Breast epithelium (tissue), 4 donors: Measurements from ENCODE around the gene AMZ1. TPM values are rescaled to one million over a fixed set of nuclear protein-coding genes. Genes with fewer than 3 reads are reported as not detected.

Source experiments
- DNase-seq, 2 donors: peaks; one replicate each; pipeline ENCODE4 v3.0.0-alpha.2; 2019; ENCODE audit warnings: low spot score in 2 of 2
- H3K27ac ChIP-seq, 2 donors: fragments of 200-600 bp; sonication (generic) in 1 of 2; one replicate each; pipeline ENCODE4 v1.5.1; 2016 to 2019; ENCODE audit warnings: mild to moderate bottlenecking in 1 of 2
- H3K27me3 ChIP-seq, 2 donors: fragments of 200-600 bp; sonication (generic) in 1 of 2; one replicate each; pipeline versions ENCODE4 v1.5.1 to v1.6.0; 2017 to 2019; ENCODE audit warnings: control low read depth in 1 of 2, mild to moderate bottlenecking in 1 of 2
- H3K36me3 ChIP-seq: fragments of 200-600 bp; one replicate; pipeline ENCODE4 v1.5.1; 2019
- H3K4me1 ChIP-seq, 2 donors: fragments of 200-600 bp; sonication (generic); one replicate each; pipeline ENCODE4 v1.5.1; 2016 to 2019; ENCODE audit warnings: control low read depth in 1 of 2
- H3K4me3 ChIP-seq, 3 donors: fragments of 200-600 bp; sonication (generic); 1 replicate in 2 of 3; 2 replicates in 1 of 3; pipeline ENCODE4 v1.5.1; 2016 to 2019; ENCODE audit warnings: mild to moderate bottlenecking in 3 of 3, moderate library complexity in 2 of 3
- H3K9me3 ChIP-seq, 2 donors: fragments of 200-600 bp; sonication (generic) in 1 of 2; one replicate each; pipeline ENCODE4 v1.5.1; 2016 to 2019; ENCODE audit warnings: control low read depth in 1 of 2
- POLR2A ChIP-seq: fragments of 450-650 bp; IDR thresholded peaks from one replicate; pipeline ENCODE4 v1.6.1; 2016; ENCODE audit warnings: antibody characterized with exemption, mild to moderate bottlenecking, moderate library complexity
- POLR2AphosphoS5 ChIP-seq, 3 donors: sonication (generic); formaldehyde crosslinking; IDR thresholded peaks; one replicate each; pipeline ENCODE4 v1.6.1; 2017; ENCODE audit warnings: antibody characterized with exemption in 3 of 3
- intact Hi-C: fragments of 100-400 bp; cut with DNase I; formaldehyde crosslinking; loops from one replicate; pipeline ENCODE4 v1.15.1; 2023; ENCODE audit warnings: low total_unique reads
- total RNA-seq, 3 donors: library from RNA; depleted of rRNA; stranded (reverse); fragments of >200 nt; gene quantifications; one replicate each; pipeline ENCODE4 v1.1.0, GENCODE V29; 2016
- TF ChIP-seq, protein P1 (sequence below), 3 donors: fragments of 450-650 bp; IDR thresholded peaks; one replicate each; pipeline ENCODE4 v1.5.1; 2016 to 2017; ENCODE audit warnings: antibody characterized with exemption in 3 of 3, mild to moderate bottlenecking in 3 of 3, moderate library complexity in 3 of 3

Gene AMZ1
- total RNA-seq, 3 donors from 2014 or later: 0.16 to 0.88 (median 0.33) TPM

DNA sequence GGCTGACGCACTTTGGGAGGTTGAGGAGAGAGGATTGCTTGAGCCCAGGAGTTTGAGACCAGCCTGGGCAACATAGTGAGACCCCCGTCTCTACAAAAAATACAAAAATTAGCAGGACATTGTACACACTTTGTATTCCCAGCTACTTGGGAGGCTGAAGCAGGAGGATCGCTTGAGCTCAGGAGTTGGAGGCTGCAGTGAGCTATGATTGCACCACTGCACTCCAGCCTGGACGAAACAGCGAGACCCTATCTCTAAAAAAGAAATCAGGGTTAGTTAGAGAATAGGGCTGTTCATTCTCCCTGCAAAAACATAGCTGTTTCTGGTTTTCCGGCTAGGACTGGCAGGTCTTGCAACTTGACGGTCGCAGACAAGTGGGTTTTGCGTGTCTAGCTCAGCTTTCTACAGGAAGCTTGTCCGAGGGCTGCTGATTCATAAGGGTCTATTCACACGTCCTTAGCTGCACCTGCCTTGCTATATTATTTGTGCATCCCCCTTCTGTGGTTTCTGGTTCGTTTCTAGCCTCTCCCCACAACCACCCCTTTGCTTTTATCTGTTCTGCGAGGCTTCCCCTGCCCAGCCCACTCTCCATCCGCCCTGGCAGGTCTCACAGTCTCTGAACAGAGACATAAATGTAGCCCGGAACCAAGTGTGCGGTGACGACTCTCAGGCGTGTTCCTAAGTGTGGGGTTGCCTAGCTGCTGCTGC is 10.7 kb downstream of the AMZ1 start:
- TF ChIP-seq POLR2AphosphoS5 (IDR thresholded peaks at IDR 0.05) (no peak), POLR2A (no peak)
- TF ChIP-seq, protein P1, sequence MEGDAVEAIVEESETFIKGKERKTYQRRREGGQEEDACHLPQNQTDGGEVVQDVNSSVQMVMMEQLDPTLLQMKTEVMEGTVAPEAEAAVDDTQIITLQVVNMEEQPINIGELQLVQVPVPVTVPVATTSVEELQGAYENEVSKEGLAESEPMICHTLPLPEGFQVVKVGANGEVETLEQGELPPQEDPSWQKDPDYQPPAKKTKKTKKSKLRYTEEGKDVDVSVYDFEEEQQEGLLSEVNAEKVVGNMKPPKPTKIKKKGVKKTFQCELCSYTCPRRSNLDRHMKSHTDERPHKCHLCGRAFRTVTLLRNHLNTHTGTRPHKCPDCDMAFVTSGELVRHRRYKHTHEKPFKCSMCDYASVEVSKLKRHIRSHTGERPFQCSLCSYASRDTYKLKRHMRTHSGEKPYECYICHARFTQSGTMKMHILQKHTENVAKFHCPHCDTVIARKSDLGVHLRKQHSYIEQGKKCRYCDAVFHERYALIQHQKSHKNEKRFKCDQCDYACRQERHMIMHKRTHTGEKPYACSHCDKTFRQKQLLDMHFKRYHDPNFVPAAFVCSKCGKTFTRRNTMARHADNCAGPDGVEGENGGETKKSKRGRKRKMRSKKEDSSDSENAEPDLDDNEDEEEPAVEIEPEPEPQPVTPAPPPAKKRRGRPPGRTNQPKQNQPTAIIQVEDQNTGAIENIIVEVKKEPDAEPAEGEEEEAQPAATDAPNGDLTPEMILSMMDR (IDR thresholded peaks at IDR 0.05): no peak
- H3K27me3 ChIP-seq: no peaks in the 10 kb centered on the region
- H3K9me3 ChIP-seq: no peaks in the 10 kb centered on the region
- DNase-seq: no peak
- no peak overlapping the region for H3K27ac ChIP-seq
- intact Hi-C loops: no loop called here
- H3K4me3 ChIP-seq: no peak overlapping the region
- H3K36me3 ChIP-seq: no peaks in the 10 kb centered on the region
- H3K4me1 ChIP-seq: no peaks in the 10 kb centered on the region

DNA sequence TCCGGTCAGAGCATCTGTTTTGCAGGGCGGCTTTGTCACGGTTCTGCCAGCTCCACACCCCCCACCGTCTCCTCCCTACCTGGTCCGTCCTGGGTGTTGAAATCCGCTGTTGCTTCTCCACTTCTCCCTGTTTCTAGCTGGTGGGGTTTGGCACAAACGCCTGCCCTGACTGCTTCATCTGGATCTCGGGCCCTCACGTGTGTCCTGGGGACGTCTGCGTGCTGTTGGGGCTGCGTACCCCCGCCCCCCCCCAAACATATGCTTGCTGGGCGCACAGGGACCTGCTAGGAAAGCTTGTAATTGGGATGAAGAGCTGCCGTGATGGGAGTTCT is 11.3 kb downstream of the AMZ1 start:
- no peaks in the 10 kb centered on the region for H3K27me3 ChIP-seq
- intact Hi-C loops: no loop called here
- DNase-seq: no peak
- no peaks in the 10 kb centered on the region for H3K36me3 ChIP-seq
- no peaks in the 10 kb centered on the region for H3K9me3 ChIP-seq
- H3K4me3 ChIP-seq: no peak overlapping the region
- H3K4me1 ChIP-seq: no peaks in the 10 kb centered on the region
- TF ChIP-seq, protein P1 (IDR thresholded peaks at IDR 0.05): no peak
- TF ChIP-seq POLR2AphosphoS5 (IDR thresholded peaks at IDR 0.05) (no peak), POLR2A (no peak)
- H3K27ac ChIP-seq: no peak overlapping the region

- TF ChIP-seq, protein P1 (IDR thresholded peaks at IDR 0.05): no peak
- no peak for TF ChIP-seq POLR2AphosphoS5 (IDR thresholded peaks at IDR 0.05)
- TF ChIP-seq POLR2A: no peak
- Histone ChIP-seq H3K9me3 (no peaks in the 10 kb centered on the region), H3K27ac (no peak overlapping the region), H3K4me3 (no peak overlapping the region), H3K4me1 (no peaks in the 10 kb centered on the region), H3K36me3 (no peaks in the 10 kb centered on the region), H3K27me3 (no peaks in the 10 kb centered on the region)
- intact Hi-C loops: no loop called here
- DNase-seq: no peak
Measured at GRCh38 chr7:2700141-2700850, 12.3 kb downstream of the AMZ1 start.

DNA sequence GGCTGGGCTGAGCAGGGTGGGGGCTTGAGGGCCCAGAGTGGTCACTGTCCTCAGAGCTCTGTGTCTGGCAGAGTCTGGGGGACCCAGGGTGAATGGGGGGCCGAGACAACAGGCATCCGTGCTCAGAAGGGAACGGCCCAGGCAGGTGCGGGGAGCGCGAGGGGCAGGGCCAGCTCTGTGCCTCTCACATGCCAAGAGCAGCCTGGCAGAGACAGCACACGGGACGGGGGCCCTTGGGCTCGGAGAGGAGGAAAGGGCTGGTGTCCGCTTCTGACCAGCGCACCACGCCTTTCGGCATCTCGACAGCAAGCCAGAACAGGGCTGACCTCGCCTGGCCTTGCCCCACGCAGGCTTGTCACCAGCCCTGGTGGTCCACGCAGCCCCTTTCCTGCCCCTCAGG is 13.4 kb downstream of the AMZ1 start:
- peak overlapping the region in 1 of 3 donors; percentile 17 for H3K4me3 ChIP-seq
- intact Hi-C loops: no loop called here
- TF ChIP-seq POLR2AphosphoS5 (IDR thresholded peaks at IDR 0.05): no peak
- TF ChIP-seq POLR2A: no peak
- TF ChIP-seq, protein P1 (IDR thresholded peaks at IDR 0.05): no peak
- H3K9me3 ChIP-seq: no peaks in the 10 kb centered on the region
- peak overlapping the region in 1 of 2 donors; percentile 3 for H3K27ac ChIP-seq
- DNase-seq: no peak
- no peaks in the 10 kb centered on the region for H3K36me3 ChIP-seq
- H3K4me1 ChIP-seq: no peaks in the 10 kb centered on the region
- no peaks in the 10 kb centered on the region for H3K27me3 ChIP-seq
